ENCODE measurements around the gene SALL4.

GRCh38 chr20:51799401-51799860 is 2.9 kb downstream of the SALL4 start:
- TF ChIP-seq, protein P1, sequence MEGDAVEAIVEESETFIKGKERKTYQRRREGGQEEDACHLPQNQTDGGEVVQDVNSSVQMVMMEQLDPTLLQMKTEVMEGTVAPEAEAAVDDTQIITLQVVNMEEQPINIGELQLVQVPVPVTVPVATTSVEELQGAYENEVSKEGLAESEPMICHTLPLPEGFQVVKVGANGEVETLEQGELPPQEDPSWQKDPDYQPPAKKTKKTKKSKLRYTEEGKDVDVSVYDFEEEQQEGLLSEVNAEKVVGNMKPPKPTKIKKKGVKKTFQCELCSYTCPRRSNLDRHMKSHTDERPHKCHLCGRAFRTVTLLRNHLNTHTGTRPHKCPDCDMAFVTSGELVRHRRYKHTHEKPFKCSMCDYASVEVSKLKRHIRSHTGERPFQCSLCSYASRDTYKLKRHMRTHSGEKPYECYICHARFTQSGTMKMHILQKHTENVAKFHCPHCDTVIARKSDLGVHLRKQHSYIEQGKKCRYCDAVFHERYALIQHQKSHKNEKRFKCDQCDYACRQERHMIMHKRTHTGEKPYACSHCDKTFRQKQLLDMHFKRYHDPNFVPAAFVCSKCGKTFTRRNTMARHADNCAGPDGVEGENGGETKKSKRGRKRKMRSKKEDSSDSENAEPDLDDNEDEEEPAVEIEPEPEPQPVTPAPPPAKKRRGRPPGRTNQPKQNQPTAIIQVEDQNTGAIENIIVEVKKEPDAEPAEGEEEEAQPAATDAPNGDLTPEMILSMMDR (IDR thresholded peaks at IDR 0.05; ENCODE audit: insufficient read depth, low read length, poor library complexity, severe bottlenecking) = no peak
- no peak for TF ChIP-seq EZH2phosphoT487 (conservative IDR thresholded peaks at IDR 0.05; ENCODE audit: low read length)
